ENCODE results near the gene SLC26A1.

DNA sequence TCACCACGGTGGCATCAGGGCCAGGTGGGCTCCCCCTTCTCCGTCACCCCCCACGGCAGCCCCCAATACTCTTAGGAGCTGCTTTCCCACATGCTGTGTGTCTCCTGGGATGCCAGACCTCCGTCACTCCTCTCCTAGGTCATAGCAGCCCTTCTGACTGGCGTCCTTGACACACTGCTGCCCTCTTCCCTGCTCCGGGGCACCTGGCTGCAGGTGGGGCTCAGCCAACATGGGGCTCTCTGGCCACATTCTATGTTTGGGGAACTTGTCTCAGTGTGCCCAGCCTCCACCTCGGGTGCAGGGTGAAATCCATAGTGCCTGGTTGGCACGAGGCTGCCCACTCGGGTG, 47.1 kb downstream of the SLC26A1 start:
- TF ChIP-seq IKZF4 (CRISPR knock-in tag; IDR thresholded peaks at IDR 0.05; ENCODE audit: borderline replicate concordance, low read depth, not compliant biosample characterization): no peak
- TF ChIP-seq, protein P1, sequence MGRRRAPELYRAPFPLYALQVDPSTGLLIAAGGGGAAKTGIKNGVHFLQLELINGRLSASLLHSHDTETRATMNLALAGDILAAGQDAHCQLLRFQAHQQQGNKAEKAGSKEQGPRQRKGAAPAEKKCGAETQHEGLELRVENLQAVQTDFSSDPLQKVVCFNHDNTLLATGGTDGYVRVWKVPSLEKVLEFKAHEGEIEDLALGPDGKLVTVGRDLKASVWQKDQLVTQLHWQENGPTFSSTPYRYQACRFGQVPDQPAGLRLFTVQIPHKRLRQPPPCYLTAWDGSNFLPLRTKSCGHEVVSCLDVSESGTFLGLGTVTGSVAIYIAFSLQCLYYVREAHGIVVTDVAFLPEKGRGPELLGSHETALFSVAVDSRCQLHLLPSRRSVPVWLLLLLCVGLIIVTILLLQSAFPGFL (CRISPR knock-in tag; IDR thresholded peaks at IDR 0.05): no peak
- no peak for TF ChIP-seq CBFB (CRISPR knock-in tag; IDR thresholded peaks at IDR 0.05)
- TF ChIP-seq, protein P2, sequence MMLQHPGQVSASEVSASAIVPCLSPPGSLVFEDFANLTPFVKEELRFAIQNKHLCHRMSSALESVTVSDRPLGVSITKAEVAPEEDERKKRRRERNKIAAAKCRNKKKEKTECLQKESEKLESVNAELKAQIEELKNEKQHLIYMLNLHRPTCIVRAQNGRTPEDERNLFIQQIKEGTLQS (CRISPR knock-in tag; IDR thresholded peaks at IDR 0.05): no peak
- no peak for TF ChIP-seq TGIF2 (CRISPR knock-in tag; IDR thresholded peaks at IDR 0.05)
- no peak for TF ChIP-seq SP1 (IDR thresholded peaks at IDR 0.05)
- TF ChIP-seq SP1 (CRISPR knock-in tag; IDR thresholded peaks at IDR 0.05): no peak
- TF ChIP-seq, protein P3, sequence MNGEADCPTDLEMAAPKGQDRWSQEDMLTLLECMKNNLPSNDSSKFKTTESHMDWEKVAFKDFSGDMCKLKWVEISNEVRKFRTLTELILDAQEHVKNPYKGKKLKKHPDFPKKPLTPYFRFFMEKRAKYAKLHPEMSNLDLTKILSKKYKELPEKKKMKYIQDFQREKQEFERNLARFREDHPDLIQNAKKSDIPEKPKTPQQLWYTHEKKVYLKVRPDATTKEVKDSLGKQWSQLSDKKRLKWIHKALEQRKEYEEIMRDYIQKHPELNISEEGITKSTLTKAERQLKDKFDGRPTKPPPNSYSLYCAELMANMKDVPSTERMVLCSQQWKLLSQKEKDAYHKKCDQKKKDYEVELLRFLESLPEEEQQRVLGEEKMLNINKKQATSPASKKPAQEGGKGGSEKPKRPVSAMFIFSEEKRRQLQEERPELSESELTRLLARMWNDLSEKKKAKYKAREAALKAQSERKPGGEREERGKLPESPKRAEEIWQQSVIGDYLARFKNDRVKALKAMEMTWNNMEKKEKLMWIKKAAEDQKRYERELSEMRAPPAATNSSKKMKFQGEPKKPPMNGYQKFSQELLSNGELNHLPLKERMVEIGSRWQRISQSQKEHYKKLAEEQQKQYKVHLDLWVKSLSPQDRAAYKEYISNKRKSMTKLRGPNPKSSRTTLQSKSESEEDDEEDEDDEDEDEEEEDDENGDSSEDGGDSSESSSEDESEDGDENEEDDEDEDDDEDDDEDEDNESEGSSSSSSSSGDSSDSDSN (CRISPR knock-in tag; IDR thresholded peaks at IDR 0.05): no peak
- no peak for TF ChIP-seq POLR2A (IDR thresholded peaks at IDR 0.05; ENCODE audit: insufficient read depth in 1 of 2, low read depth in 2 of 2, low read length in 2 of 2)

Measured in HepG2 (cell line).